ENCODE measurements around the gene IFNAR1.
"Not testable (repeated sequence)": the region's sequence is repeated elsewhere in the genome, so short reads cannot be mapped to it uniquely, and the experiment has no call there.

DNA sequence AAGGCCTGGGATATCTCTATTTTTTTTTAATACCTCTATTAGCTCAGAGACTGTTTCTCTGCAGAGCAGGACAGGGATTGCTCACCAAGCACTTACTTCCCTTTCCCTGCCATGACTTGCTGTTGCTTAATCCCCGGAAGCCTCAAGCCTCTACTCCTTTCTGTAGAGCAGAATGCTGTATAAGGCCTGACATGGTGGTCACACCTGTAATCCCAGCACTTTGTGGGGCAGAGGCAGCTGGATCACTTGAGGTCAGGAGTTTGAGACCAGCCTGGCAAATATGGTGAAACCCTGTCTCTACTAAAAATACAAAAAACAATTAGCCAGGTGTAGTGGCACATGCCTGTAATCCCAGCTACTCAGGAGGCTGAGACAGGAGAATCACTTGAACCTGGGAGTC, 55.2 kb downstream of the IFNAR1 start:
- TF ChIP-seq, protein P1, sequence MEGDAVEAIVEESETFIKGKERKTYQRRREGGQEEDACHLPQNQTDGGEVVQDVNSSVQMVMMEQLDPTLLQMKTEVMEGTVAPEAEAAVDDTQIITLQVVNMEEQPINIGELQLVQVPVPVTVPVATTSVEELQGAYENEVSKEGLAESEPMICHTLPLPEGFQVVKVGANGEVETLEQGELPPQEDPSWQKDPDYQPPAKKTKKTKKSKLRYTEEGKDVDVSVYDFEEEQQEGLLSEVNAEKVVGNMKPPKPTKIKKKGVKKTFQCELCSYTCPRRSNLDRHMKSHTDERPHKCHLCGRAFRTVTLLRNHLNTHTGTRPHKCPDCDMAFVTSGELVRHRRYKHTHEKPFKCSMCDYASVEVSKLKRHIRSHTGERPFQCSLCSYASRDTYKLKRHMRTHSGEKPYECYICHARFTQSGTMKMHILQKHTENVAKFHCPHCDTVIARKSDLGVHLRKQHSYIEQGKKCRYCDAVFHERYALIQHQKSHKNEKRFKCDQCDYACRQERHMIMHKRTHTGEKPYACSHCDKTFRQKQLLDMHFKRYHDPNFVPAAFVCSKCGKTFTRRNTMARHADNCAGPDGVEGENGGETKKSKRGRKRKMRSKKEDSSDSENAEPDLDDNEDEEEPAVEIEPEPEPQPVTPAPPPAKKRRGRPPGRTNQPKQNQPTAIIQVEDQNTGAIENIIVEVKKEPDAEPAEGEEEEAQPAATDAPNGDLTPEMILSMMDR (IDR thresholded peaks at IDR 0.05; ENCODE audit: insufficient read depth, low read length, poor library complexity, severe bottlenecking): not testable (repeated sequence)
- TF ChIP-seq EZH2phosphoT487 (conservative IDR thresholded peaks at IDR 0.05; ENCODE audit: low read length): not testable (repeated sequence)
